Measurements from ENCODE around the gene ITFG2. TPM values are rescaled to one million over a fixed set of nuclear protein-coding genes. Genes with fewer than 3 reads are reported as not detected.
A peak's percentile ranks its signal among the peaks of the same experiment; 100 is the strongest.

The ITFG2 gene
- total and polyA plus RNA-seq, 2 experiments from 2014 or later, result 17.3 to 32.6 TPM

- Histone ChIP-seq H3K4me2 (peak overlapping the region; percentile 26; the same call in 1 of the 2 replicates), H4K20me1 (replicated peaks; ENCODE audit: insufficient read depth) (no peaks in the 10 kb centered on the region), H3K36me3 (ENCODE audit: insufficient read depth) (no peaks in the 10 kb centered on the region), H3K4me1 (ENCODE audit: insufficient read depth) (peaks cover 21% of the 10 kb centered on the region), H3K27me3 (ENCODE audit: insufficient read depth) (no peaks in the 10 kb centered on the region), H3K79me2 (replicated peaks; ENCODE audit: insufficient read depth) (no peaks in the 10 kb centered on the region), H2AFZ (no peak overlapping the region), H3F3A (replicated peaks; ENCODE audit: low read depth) (no peaks in the 10 kb centered on the region), H3K4me3 (no peak overlapping the region), H3K27ac (ENCODE audit: low read depth) (peak overlapping the region; percentile 11; the same call in 1 of the 2 replicates), H3K9me2 (ENCODE audit: insufficient read depth) (0 out of 2 replicates have a peak, but pooled peaks cover 4% of the 10 kb centered on the region)
- Mint-ChIP-seq H3K27ac (0 out of 2 replicates have a peak overlapping the region, but pooled peaks have one; percentile 16), H3K9me3 (peaks cover 3% of the 10 kb centered on the region; the same call in 1 of the 3 replicates), H3K27me3 (ENCODE audit: insufficient read depth, low read depth, poor library complexity) (peaks cover 16% of the 10 kb centered on the region), H3K4me3 (no peak overlapping the region), H3K36me3 (ENCODE audit: low read depth) (no peaks in the 10 kb centered on the region), H3K4me1 (peaks cover 28% of the 10 kb centered on the region)
- TF ChIP-seq, protein P1, sequence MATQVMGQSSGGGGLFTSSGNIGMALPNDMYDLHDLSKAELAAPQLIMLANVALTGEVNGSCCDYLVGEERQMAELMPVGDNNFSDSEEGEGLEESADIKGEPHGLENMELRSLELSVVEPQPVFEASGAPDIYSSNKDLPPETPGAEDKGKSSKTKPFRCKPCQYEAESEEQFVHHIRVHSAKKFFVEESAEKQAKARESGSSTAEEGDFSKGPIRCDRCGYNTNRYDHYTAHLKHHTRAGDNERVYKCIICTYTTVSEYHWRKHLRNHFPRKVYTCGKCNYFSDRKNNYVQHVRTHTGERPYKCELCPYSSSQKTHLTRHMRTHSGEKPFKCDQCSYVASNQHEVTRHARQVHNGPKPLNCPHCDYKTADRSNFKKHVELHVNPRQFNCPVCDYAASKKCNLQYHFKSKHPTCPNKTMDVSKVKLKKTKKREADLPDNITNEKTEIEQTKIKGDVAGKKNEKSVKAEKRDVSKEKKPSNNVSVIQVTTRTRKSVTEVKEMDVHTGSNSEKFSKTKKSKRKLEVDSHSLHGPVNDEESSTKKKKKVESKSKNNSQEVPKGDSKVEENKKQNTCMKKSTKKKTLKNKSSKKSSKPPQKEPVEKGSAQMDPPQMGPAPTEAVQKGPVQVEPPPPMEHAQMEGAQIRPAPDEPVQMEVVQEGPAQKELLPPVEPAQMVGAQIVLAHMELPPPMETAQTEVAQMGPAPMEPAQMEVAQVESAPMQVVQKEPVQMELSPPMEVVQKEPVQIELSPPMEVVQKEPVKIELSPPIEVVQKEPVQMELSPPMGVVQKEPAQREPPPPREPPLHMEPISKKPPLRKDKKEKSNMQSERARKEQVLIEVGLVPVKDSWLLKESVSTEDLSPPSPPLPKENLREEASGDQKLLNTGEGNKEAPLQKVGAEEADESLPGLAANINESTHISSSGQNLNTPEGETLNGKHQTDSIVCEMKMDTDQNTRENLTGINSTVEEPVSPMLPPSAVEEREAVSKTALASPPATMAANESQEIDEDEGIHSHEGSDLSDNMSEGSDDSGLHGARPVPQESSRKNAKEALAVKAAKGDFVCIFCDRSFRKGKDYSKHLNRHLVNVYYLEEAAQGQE (IDR thresholded peaks at IDR 0.05; ENCODE audit: unreplicated experiment), result no peak
- TF ChIP-seq EZH2 (IDR thresholded peaks at IDR 0.05; ENCODE audit: low read depth, unreplicated experiment), result no peak
- no peak for TF ChIP-seq ZNF331 (CRISPR knock-in tag; IDR thresholded peaks at IDR 0.05; ENCODE audit: low read depth)
- no peak for TF ChIP-seq EZH2phosphoT487 (IDR thresholded peaks at IDR 0.05; ENCODE audit: unreplicated experiment)
- TF ChIP-seq JUNB (IDR thresholded peaks at IDR 0.05; ENCODE audit: unreplicated experiment), result no peak
- DNase-seq (ENCODE audit: low spot score) (peak; percentile 78), ATAC-seq (peak; percentile 52)
These were observed 33.2 kb upstream of the ITFG2 start for GRCh38 chr12:2779281-2779680.

DNA sequence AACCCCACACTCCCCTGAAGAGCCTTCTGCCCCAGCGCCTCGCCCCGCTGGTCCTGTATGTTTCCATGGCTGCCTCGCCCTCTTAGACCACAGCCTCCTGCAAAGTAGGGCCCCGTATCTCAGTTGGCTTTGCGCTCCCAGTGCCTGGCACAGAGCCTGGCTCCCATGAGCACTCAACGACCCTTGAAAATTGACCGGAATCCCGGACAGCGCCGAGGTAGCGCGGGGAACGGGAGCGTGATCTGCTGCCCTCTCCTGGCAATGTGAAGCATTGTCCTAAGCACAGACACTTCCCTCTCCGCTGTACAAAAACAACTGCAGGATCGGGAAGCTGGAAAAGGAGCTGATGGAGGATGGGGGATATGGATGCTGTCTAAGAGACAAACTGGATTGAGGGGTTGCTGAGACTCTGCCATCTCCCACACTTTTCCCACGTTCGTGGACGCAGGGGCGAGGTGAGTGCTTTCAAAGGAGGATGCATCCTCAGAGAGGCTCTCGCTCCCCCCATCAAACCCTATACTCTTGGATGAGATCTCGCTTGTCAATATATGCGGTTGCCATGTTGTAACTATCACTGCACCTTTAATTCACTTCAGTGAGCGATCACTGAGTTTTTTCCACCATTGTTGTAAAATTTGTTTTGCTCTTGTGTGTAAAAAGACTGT is 28.4 kb upstream of the ITFG2 start:
- no peak overlapping the region for H3K4me3 ChIP-seq
- ATAC-seq (peak; percentile 96), DNase-seq (ENCODE audit: low spot score) (peak; percentile 84)
- H3K27me3 Mint-ChIP-seq (ENCODE audit: insufficient read depth, low read depth, poor library complexity), result peaks cover 13% of the 10 kb centered on the region
- peak overlapping the region; percentile 36 for H2AFZ ChIP-seq
- H3F3A ChIP-seq (replicated peaks; ENCODE audit: low read depth), result no peaks in the 10 kb centered on the region
- no peaks in the 10 kb centered on the region for H3K36me3 Mint-ChIP-seq (ENCODE audit: low read depth)
- H3K4me1 Mint-ChIP-seq, result peaks cover 11% of the 10 kb centered on the region
- no peaks in the 10 kb centered on the region for H3K36me3 ChIP-seq (ENCODE audit: insufficient read depth)
- no peaks in the 10 kb centered on the region for H3K79me2 ChIP-seq (replicated peaks; ENCODE audit: insufficient read depth)
- H3K4me3 Mint-ChIP-seq, result no peak overlapping the region; the same call in 2 of the 3 replicates
- no peaks in the 10 kb centered on the region for H3K9me2 ChIP-seq (ENCODE audit: insufficient read depth)
- H3K4me2 ChIP-seq, result peak overlapping the region; percentile 24
- H3K27me3 ChIP-seq (ENCODE audit: insufficient read depth), result no peaks in the 10 kb centered on the region
- no peak overlapping the region for H3K27ac Mint-ChIP-seq
- H4K20me1 ChIP-seq (replicated peaks; ENCODE audit: insufficient read depth), result no peaks in the 10 kb centered on the region
- peaks cover 3% of the 10 kb centered on the region; the same call in 1 of the 3 replicates for H3K9me3 Mint-ChIP-seq
- no peak for TF ChIP-seq NANOG (IDR thresholded peaks at IDR 0.05; ENCODE audit: borderline replicate concordance)
- TF ChIP-seq JUNB (IDR thresholded peaks at IDR 0.05; ENCODE audit: unreplicated experiment), result no peak
- no peak for TF ChIP-seq ETS1 (IDR thresholded peaks at IDR 0.05)
- TF ChIP-seq, protein P2, sequence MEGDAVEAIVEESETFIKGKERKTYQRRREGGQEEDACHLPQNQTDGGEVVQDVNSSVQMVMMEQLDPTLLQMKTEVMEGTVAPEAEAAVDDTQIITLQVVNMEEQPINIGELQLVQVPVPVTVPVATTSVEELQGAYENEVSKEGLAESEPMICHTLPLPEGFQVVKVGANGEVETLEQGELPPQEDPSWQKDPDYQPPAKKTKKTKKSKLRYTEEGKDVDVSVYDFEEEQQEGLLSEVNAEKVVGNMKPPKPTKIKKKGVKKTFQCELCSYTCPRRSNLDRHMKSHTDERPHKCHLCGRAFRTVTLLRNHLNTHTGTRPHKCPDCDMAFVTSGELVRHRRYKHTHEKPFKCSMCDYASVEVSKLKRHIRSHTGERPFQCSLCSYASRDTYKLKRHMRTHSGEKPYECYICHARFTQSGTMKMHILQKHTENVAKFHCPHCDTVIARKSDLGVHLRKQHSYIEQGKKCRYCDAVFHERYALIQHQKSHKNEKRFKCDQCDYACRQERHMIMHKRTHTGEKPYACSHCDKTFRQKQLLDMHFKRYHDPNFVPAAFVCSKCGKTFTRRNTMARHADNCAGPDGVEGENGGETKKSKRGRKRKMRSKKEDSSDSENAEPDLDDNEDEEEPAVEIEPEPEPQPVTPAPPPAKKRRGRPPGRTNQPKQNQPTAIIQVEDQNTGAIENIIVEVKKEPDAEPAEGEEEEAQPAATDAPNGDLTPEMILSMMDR (conservative IDR thresholded peaks at IDR 0.05; ENCODE audit: low read depth in 2 of 2), result peak; percentile 94 to 99
- no peak for TF ChIP-seq STAT1 (IDR thresholded peaks at IDR 0.05; ENCODE audit: unreplicated experiment)
- TF ChIP-seq EZH2phosphoT487 (IDR thresholded peaks at IDR 0.05; ENCODE audit: unreplicated experiment), result no peak
- no peak for TF ChIP-seq POLR2AphosphoS5 (IDR thresholded peaks at IDR 0.05; ENCODE audit: low read depth)
- TF ChIP-seq, protein P1 (IDR thresholded peaks at IDR 0.05; ENCODE audit: unreplicated experiment), result peak; percentile 20
- no peak for TF ChIP-seq ZNF114 (CRISPR knock-in tag; IDR thresholded peaks at IDR 0.05)
- peaks cover 2% of the 10 kb centered on the region for H3K4me1 ChIP-seq (ENCODE audit: insufficient read depth)
- H3K27ac ChIP-seq (ENCODE audit: low read depth), result no peak overlapping the region

All from GM23338 (cell line).